GM18867 (cell line): ENCODE data around the gene MAN1C1.

Experiments used
- ATAC-seq: cut with Tn5 transposase; IDR thresholded peaks from one replicate; pipeline ENCODE4 v1.9.1; 2021; ENCODE audit warnings: mild to moderate bottlenecking, moderate library complexity; ENCODE audit not compliant: unreplicated experiment

Gene MAN1C1

GRCh38 chr1:25795211-25795610 is 178.6 kb downstream of the MAN1C1 start:
- no peak for ATAC-seq

DNA sequence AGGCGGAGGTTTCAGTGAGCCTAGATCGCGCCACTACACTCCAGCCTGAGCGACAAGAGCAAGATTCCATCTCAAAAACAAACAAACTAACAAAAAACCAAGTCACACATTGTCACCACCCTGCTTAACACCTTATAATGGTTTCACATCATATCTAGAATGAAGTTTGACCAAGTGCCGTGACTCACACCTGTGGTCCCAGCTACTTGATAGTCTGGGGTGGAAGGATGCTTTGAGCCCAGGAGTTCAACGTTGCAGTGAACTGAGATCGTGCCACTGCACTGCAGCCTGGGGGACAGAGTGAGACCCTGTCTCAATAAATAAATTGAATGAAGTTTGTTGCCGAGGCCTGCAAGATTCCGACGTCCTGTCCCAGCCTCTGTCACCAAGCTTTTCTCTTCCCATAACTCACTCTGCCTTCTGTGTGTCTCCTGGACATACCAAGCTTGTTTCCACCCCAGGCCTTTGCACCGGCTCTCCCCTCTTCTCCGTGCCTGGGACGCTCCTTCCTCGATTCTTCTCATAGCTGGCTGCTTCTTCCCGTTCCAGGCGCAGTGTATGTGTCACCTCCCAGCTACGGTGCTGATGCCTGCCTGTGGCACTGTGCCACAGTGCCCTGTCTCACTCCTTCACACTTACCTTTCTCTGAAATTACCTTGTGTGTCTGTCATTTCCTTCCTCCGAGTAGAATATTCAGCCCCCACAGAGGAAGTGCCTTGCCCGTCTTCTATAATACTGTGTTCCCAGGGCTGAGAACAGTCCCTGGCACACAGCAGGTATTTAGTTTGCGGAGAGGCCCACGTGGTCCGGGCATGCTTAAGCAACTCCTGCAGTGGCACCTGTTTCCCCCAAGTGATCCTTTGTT is 179.6 kb downstream of the MAN1C1 start:
- no peak for ATAC-seq

DNA sequence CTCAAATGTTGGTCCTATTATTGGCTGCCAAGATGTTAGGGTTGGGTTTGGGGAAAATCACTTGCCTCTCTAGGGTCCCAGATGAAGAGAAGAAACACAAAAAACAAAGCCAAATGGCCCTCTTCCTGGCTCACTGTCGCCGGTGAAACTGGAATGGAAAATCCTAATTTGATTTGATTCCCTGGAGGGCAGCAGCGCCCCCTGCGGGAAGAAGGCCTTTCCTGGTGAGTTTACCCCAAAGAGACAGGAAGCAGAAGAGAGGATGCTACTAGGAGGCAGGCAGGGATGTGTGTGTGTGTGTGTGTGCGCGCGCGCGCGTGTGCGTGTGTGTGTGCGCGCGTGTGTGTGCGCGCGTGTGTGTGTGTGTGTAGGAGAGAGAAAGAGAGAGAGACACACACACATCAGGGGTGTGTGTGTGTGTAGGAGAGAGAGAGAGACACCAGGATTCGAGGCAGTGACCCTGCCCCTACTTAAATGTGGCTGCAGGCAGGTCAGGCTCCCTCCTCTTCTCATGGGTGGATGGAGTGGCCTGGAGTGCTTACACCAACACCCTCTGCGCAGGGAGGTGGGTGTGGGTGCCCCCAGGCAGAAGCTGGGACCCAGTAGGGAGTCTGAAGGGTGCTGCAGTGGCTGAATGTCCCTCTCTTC is 180.3 kb downstream of the MAN1C1 start:
- ATAC-seq = no peak

DNA sequence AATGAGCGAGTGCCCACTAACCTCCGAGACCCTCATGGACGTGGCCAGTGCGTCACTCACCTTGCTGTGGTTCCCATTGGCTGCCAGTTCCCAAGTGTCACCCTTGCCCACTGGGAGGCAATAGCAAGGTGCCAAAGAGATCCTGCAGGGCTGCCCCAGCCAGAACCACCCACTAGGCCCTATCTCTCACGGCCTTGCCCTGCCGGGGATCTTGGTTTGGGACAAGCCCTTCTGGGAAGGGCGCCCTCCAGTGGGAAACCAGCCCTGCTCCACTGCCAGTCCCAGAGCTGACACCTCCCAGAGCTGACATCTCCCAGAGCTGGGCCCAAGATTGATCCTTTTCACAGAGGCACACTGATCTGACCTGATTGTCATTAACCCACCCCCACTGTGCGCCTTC is 181.3 kb downstream of the MAN1C1 start:
- ATAC-seq = no peak

- ATAC-seq = no peak
These were observed 182.2 kb downstream of the MAN1C1 start for GRCh38 chr1:25798666-25799351.

DNA sequence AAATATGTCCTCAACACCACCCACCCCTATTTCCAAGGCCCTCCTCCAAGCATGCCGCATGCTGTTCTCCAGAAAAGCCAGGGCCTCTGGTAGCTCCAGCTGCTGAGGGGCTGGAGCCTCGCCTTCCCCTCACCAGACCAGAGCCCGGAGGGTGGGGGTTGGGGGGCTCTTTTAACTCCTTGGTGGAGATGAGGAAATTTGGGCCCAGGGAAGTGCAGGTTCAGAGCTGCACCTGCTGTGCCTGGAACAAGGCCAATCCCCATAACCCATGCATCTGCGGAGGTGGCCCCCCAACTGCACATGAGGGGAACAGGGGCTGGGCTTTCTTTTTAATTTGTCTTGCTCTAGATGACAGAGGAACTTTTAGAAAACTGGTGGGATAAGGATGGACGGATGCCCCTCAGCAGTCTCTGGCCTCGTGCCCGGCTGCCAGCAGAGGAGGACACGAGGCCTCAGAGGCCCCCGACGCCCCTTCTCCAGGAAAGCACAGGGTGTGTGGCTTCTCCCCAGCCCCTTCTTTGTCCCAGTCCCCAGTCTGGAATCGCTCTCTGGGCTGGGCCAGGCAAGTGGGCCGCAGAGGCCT is 182.9 kb downstream of the MAN1C1 start:
- ATAC-seq = no peak

- ATAC-seq = no peak
These were observed 183.5 kb downstream of the MAN1C1 start, which contains the start of gene SELENON for GRCh38 chr1:25799935-25800702. TSS of gene SELENON (plus strand) at chr1:25800193. CDS start at chr1:25800231, 38 bp downstream.

DNA sequence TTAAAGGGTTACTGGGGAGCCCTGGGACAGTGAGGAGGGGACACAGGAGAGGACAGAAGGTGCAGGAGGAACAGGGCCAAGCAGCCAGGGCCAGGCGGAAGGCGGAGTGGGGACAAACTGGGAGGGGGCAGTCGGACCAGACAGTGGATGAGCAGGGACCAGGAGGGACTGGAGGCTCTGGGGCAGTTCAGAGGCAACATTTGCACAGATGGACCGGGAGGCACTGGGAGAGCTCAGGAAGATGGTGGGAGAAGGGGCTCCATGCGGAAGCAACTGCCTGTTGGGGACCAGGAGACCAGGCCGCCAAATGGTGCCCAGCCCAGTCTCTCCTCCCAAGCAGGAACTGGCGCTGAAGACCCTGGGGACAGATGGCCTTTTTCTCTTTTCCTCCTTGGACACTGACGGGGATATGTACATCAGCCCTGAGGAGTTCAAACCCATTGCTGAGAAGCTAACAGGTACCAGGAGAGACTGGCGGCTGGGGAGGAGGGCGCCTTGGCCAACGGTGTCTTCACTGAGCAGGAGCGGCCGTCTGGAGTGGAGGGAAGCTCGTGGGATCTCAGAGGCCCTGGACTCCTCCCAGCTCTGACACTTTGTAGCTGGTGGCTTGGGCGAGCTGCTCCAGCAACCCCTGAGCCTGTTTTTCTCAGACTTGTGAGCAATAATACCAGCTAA is 184.2 kb downstream of the MAN1C1 start:
- no peak for ATAC-seq

GRCh38 chr1:25802915-25803314 is 186.3 kb downstream of the MAN1C1 start:
- no peak for ATAC-seq

- ATAC-seq = no peak
These were observed 186.8 kb downstream of the MAN1C1 start for GRCh38 chr1:25803368-25803767.

- no peak for ATAC-seq
These were observed 187.8 kb downstream of the MAN1C1 start for GRCh38 chr1:25804244-25804963.

DNA sequence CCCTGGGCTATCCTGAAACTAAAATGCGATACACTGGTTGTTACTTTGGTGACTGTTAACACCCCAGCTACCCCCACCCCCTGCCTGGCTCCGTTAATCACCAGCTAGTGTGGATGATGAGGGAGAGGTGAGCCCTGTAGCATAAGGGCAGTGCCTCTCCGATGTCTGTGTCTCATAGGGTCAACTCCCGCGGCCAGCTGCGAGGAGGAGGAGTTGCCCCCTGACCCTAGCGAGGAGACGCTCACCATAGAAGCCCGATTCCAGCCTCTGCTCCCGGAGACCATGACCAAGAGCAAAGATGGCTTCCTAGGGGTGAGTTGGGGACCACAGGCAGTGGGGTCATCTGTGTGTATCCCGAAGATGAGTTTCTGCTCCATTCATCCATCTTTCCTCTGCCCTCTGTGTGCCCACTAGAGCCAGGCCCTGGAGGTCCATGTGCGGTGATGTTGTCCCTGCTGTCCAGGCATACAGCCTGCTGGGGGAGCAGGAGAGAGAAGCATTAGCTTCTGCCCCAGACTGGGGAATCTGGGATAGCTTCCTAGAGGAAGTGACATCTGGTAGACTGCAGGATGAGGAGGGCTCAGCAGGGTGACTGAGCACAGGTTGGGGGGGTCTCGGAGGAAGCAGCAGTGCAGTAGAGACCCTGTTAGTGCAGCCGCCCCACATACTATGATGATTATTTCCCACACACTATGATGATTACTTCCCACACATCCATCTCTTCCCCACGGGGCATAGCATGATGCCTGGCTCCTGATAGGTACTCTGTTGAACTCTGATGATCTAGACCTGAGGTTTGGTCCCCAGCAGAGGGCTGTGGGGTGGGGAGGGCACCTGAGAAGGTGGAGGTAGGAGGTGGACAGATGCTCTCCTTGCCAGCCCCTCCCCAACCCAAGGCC is 188.6 kb downstream of the MAN1C1 start:
- no peak for ATAC-seq

DNA sequence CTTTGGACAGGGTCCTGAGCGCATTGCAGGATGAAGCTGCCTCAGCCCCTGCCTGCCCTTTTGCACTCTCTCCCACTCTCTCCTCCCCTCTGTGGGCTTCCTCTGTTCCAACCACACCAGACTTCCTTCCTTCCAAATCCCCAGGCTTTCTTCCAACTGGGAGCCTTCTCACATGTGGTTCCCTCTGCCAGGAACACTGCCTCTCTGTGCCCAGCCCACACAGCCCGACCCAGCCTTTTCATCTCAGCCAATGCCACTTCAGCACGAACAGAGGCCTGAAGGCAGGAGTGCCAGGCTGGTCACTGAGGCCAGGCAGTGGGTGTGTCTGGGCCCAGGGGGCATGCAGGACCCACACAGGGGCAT is 189.3 kb downstream of the MAN1C1 start:
- no peak for ATAC-seq

DNA sequence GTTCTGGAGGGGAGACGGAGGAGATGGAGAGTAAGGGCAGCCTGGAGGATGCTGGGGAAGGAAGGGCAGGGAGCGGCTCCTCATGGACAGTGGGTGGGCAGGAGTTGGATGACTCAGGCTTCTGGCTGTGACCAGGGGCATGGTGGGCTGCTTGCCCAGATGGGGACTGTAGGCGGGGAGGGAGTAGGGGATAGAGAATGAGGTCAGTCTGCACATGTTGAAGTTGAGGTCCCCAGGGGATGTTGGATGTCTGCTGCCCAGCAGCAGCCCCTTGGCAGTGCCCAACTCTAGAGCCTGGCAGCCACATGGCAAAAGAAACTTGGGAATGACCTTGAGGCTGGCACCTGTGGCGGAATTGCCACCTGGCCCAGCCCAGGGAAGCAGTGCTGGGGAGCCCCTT is 189.8 kb downstream of the MAN1C1 start:
- no peak for ATAC-seq

GRCh38 chr1:25807480-25808390 is 191.1 kb downstream of the MAN1C1 start:
- no peak for ATAC-seq

DNA sequence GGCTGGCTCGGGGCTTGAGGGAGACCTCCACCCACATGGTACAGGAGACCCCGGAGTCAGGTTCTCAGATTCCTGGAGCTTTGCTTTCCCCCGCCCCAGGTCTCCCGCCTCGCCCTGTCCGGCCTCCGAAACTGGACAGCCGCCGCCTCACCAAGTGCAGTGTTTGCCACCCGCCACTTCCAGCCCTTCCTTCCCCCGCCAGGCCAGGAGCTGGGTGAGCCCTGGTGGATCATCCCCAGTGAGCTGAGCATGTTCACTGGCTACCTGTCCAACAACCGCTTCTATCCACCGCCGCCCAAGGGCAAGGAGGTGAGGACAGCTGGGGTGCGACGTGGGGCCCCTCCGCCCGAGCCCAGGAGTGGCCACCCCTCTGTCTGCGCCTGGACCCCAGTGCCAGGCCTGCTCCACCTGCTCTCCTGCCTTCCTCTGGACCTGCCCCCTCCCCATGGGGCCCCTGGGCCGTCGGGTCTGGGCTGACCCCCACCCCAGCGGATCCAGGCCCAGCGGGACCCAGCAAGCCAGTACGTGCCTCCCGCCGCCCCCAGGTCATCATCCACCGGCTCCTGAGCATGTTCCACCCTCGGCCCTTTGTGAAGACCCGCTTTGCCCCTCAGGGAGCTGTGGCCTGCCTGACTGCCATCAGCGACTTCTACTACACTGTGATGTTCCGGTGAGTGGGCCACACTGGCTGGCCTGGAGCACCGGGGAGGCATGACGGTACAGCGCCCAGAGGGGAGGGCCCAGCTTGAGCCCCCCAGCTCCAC is 192.1 kb downstream of the MAN1C1 start:
- ATAC-seq = no peak
